Measurements from ENCODE around the gene EGR1.

Gene EGR1

GRCh38 chr5:138515556-138516245 lies 50.4 kb downstream of the EGR1 start:
- no peak for DNase-seq

GRCh38 chr5:138517437-138517836 lies 52.2 kb downstream of the EGR1 start:
- DNase-seq = no peak
